HTERT RPE-1 (cell line): ENCODE measurements around the gene CLASP1.

Experiments used
- in situ Hi-C: fragments of 300-500 bp; cut with MboI; formaldehyde crosslinking; loops from 4 replicates; pipeline ENCODE4 v1.14.3; 2020; ENCODE audit warnings: low sequenced_read_pairs

Gene CLASP1

GRCh38 chr2:121513597-121514333, 135.5 kb downstream of the CLASP1 start:
- in situ Hi-C loops, result no loop called here

- in situ Hi-C loops, result no loop called here
These were observed 138.4 kb downstream of the CLASP1 start for GRCh38 chr2:121510857-121511256.

- in situ Hi-C loops, result no loop called here
These were observed 142.6 kb downstream of the CLASP1 start for GRCh38 chr2:121506621-121507020.

GRCh38 chr2:121505986-121506586, 143.2 kb downstream of the CLASP1 start:
- in situ Hi-C loops, result no loop called here

GRCh38 chr2:121505005-121505404, 144.3 kb downstream of the CLASP1 start:
- in situ Hi-C loops, result no loop called here

- in situ Hi-C loops, result no loop called here
These were observed 144.9 kb downstream of the CLASP1 start for GRCh38 chr2:121504316-121504715.

- in situ Hi-C loops, result no loop called here
These were observed 146.5 kb downstream of the CLASP1 start for GRCh38 chr2:121502781-121503180.

GRCh38 chr2:121502246-121502645, 147.0 kb downstream of the CLASP1 start:
- in situ Hi-C loops, result no loop called here

- in situ Hi-C loops, result no loop called here
These were observed 147.7 kb downstream of the CLASP1 start for GRCh38 chr2:121501554-121501953.

- in situ Hi-C loops, result no loop called here
These were observed 148.2 kb downstream of the CLASP1 start for GRCh38 chr2:121501031-121501430.

GRCh38 chr2:121498731-121499130, 150.5 kb downstream of the CLASP1 start:
- in situ Hi-C loops, result no loop called here

GRCh38 chr2:121492409-121492808, 156.9 kb downstream of the CLASP1 start:
- in situ Hi-C loops, result no loop called here

- in situ Hi-C loops, result no loop called here
These were observed 157.7 kb downstream of the CLASP1 start for GRCh38 chr2:121491518-121491917.

GRCh38 chr2:121490584-121491133, 158.6 kb downstream of the CLASP1 start:
- in situ Hi-C loops, result no loop called here

- in situ Hi-C loops, result no loop called here
These were observed 159.2 kb downstream of the CLASP1 start for GRCh38 chr2:121489911-121490583.

- in situ Hi-C loops, result no loop called here
These were observed 160.0 kb downstream of the CLASP1 start for GRCh38 chr2:121489284-121489683.

- in situ Hi-C loops, result no loop called here
These were observed 163.0 kb downstream of the CLASP1 start for GRCh38 chr2:121486191-121486790.

- in situ Hi-C loops, result no loop called here
These were observed 164.2 kb downstream of the CLASP1 start for GRCh38 chr2:121485039-121485438.

- in situ Hi-C loops, result no loop called here
These were observed 165.4 kb downstream of the CLASP1 start for GRCh38 chr2:121483846-121484245.

GRCh38 chr2:121483021-121483420, 166.2 kb downstream of the CLASP1 start:
- in situ Hi-C loops, result no loop called here

GRCh38 chr2:121480826-121481225, 168.4 kb downstream of the CLASP1 start:
- in situ Hi-C loops, result no loop called here
